GM20000 (cell line): ENCODE data around the gene CEPT1.

Experiments
- DNase-seq: peaks from one replicate; pipeline ENCODE4 v3.0.0; 2012; ENCODE audit warnings: low spot score
- TF ChIP-seq, protein P1 (sequence below): IDR thresholded peaks from 2 replicates; pipeline ENCODE4 v1.5.1; 2012; ENCODE audit warnings: mild to moderate bottlenecking, control low read depth; ENCODE audit errors: extremely low read depth, missing control alignments

CEPT1 gene

DNA sequence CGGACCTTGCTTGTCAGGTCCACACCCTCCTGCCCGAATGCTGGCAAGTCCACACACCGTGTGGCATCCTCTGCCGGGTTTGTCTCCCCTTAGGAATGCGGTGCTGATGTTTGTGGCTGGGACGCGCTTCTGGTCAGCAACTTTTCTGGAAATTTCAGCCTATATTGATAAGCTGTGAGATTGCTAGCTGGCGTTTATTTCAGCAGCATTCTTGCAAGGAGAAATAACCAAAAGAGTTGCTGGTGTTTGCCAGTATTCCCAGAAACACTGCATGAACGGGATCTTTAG is 601 bp downstream of the CEPT1 start:
- TF ChIP-seq, protein P1, sequence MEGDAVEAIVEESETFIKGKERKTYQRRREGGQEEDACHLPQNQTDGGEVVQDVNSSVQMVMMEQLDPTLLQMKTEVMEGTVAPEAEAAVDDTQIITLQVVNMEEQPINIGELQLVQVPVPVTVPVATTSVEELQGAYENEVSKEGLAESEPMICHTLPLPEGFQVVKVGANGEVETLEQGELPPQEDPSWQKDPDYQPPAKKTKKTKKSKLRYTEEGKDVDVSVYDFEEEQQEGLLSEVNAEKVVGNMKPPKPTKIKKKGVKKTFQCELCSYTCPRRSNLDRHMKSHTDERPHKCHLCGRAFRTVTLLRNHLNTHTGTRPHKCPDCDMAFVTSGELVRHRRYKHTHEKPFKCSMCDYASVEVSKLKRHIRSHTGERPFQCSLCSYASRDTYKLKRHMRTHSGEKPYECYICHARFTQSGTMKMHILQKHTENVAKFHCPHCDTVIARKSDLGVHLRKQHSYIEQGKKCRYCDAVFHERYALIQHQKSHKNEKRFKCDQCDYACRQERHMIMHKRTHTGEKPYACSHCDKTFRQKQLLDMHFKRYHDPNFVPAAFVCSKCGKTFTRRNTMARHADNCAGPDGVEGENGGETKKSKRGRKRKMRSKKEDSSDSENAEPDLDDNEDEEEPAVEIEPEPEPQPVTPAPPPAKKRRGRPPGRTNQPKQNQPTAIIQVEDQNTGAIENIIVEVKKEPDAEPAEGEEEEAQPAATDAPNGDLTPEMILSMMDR, result no peak
- DNase-seq, result no peak

DNA sequence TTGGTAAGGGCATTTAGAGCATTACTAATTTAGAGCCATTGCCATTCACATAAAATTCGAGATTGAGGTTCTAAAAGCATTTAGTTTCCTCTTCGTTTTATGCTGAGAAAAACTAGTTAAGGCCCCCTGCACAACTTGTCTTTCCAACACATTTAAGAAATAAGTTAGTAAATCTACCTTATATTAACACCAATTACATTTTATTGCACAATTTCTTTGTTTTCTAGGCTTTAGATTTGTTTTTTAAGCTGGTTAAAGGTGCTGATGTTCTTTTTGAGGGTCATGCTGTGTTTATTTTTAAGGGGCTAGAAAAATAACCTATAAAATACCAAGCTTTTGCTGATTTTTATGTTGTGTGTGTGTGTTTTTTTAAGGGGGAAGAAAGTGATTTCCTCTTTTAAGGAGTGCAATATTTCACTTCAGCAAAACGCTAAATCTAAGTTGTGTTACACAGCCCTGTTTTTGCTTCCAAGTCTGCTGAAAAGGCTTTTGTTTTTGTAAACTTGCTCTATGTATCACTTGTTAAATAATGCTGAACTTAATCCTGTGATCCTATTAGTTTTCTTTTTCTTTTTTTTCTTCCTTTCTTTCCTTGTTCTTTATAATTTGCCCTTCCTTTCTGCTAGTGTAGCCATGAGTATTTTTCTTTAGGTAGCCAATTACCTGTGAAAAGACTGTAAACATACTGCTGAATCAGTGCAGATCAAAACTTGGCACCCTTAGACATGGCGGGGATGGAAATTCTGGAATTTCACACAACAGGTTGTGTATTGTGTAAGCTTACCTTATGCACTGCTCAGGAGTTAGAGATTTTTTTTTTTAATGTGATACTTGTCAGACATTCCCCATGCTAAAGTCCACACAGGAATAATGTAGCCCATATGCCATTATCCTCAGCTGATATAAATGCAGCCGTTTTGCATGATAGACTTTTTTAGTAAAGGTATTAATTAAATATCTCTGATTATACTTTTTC is 1.5 kb downstream of the CEPT1 start:
- TF ChIP-seq, protein P1, result no peak
- no peak for DNase-seq

DNA sequence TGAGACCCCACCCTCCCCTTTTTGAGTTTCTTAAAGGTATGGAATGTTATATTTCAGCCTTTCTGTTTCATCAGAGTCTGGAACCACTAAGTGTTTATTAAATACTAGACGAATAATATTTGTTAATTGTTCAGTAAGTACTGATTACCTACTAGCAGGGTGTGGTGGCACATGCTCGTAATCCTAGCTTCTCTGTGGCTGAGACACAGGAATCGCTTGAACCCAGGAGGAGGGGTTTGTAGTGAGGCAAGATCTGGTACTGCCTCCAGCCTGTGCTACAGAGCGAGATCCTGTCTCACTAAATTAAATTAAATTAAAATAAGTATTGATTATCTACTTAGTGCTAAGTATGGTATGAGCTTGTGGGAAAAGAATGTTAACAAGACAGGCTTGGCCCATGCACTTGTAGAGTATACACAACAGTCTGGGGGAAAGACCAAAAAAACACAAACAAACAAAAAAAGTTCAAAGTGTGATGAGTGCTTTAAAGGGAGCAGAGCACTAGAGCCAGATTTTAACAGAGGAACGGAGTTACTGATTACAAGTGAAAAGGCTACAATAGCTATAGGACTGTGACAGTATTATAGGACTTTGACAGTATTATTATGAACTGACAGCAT is 2.4 kb downstream of the CEPT1 start:
- no peak for DNase-seq
- TF ChIP-seq, protein P1, result no peak

DNA sequence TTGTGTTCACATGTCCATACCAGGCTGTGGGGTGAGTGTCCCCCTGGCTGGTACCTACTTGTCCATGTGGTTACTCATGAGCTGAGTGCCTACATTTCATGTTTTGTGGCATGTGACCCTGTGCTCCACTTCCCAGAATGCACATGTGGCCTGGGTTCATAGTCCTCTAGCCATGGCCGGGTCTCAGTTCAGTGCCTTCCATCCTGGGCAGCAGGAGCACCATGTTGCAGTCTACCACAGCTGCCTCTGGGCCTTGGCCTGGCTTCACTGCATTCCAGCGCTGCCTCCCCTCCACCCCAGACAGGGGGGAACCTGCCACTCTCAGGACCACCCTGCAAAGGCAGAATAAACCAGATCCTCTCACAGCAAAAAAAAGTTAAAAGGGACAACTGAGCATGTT is 5.5 kb downstream of the CEPT1 start:
- DNase-seq, result no peak
- TF ChIP-seq, protein P1, result no peak

DNA sequence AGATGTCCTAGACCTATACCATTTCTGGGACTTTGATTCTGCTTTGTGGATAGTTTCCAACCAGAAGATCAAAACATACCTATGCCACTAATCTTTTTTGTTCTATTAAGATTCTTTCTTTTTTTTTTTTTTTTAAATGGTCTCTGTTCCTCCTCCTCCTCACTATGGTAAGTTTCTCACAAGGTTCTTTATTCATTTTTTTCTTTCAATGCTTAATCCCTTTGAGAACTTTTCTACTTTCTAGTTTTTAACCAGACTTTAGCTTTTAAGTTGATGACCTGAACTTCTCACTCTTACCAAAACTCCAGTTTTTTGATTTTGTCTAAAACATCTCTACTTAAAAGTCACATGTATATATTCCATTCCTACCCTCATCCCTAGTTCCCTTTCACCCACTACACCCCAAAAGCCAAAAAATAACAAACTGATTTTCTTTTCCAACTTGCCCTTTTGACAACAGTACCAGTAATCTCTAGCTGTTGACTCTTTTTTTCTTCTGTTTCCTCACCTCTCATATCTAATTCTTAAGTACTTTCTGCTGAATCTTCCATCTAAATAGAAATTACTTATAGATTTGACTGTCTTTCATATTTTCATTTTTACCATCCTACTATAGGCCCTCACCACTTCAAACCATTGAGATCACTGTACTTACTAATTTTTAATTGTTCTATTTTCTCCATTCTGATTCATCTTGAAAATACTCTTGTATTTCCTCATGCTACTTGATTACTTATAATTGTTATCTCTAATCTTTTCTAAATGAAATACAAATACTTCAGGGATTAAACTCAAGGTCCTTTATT is 6.1 kb downstream of the CEPT1 start:
- no peak for DNase-seq
- TF ChIP-seq, protein P1, result no peak

DNA sequence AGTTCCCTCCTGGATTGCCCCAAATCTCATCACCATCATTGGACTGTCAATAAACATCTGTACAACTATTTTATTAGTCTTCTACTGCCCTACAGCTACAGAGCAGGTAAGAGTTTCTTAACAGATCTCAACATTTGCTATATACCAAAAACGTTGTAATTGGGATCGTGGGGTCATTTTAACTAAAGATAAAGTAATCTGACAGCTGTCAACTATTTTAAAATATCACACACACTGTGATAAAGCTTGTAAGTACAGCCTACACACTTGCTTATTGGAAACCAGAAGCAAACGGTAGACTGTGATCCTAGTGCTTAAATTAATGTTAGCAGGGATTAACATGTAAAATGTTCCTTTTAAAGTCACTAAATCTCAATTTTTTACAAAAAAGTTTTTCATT is 7.9 kb downstream of the CEPT1 start:
- DNase-seq, result no peak
- TF ChIP-seq, protein P1, result no peak
